Cortex of kidney (tissue), 1 donor: ENCODE measurements around the gene DRGX.

Experiments
- DNase-seq: peaks from one replicate; lab custom pipeline; 2025; lab: John Stamatoyannopoulos, UW

The DRGX gene

GRCh38 chr10:49407552-49408137 is 11.8 kb upstream of the DRGX start:
- no peak for DNase-seq

DNA sequence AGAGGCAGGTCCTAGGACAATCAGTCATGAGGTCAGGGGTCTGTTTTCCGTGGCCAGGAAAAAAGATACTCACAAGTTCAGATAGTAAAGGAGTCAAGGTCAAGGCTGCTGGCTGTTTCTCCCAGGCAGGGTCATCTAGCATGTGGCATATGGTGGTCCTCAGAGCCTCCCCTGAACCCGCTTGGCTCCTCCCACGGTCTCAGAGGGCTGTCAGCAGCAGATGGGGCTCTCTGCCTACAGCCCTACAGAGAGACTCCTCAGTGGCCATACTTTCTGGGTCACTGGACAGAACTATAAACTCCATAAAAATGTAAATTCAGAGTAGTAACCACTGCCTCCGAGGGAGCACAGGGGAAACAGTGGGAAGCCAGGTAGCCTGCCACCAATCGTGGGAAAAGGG is 11.3 kb upstream of the DRGX start:
- no peak for DNase-seq

GRCh38 chr10:49404321-49404878 is 8.5 kb upstream of the DRGX start:
- no peak for DNase-seq

DNA sequence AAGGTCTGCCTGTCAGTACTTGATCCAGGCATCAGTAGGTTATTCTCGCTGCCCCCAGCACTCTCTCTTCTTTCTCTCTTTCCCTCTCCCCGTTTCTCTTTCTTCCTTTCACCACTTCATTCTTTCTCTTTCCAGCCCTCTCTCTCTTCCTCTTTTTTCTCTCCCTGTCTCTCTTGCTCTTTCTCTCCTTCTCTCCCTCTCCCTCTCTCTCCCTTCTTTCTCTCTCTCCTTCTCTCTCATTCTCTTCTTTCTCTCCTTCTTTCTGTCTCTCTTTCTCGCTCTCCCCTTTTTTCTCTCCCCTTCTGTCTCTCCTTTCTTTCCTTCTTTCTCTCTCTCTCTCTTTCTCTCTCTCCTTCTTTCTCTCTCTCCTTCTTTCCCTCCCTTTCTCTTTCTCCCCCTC is 7.5 kb upstream of the DRGX start:
- no peak for DNase-seq

- no peak for DNase-seq
Measured at GRCh38 chr10:49400365-49400764, 4.5 kb upstream of the DRGX start.

- no peak for DNase-seq
Measured at GRCh38 chr10:49398986-49399385, 3.1 kb upstream of the DRGX start.

GRCh38 chr10:49398000-49398861 is 2.3 kb upstream of the DRGX start:
- DNase-seq, result no peak

- DNase-seq, result no peak
Measured at GRCh38 chr10:49397036-49397999, 1.4 kb upstream of the DRGX start.

GRCh38 chr10:49396666-49396999 is 744 bp upstream of the DRGX start:
- DNase-seq, result no peak

DNA sequence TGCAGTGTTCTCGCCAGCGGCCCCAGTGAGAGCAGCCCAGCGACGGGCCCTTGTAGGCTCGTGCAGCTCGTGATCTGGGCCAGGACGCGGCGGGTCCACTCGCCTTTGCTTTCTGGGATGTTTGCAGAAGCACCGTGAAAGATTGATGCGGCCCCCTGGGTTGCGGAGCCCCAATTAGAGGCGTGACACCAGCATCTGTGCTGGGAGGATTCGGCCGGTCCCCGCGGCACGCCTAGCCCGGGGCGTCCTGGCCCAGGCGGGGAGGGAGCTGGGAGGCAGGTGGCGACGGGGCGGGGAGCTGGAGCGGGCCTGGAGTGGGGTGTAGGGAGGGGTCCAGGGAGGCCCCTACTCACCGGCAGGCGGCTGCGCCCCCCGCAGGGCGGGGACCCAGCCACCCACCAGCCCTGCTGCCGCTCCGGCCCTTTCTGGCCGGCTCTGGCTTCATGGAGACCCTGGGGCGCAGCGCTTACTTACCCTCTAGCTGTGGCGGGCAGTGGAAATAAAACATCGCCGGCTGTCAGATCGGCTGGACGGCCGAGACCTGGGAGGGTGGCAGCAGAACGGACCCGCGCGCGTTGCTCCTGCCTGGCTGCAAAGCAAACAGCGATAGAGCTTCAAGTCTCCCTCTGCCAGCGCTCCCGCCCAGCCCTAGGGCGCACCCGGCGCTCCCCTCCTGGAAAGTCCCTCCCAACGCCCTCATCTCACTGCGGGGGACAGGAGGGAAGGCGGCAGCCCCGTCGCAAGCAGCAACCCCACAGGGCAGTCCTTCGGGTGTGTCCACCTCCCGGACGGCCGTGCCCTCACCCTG is 752 bp downstream of the DRGX start:
- DNase-seq, result no peak

GRCh38 chr10:49393757-49394156 is 2.1 kb downstream of the DRGX start:
- no peak for DNase-seq

GRCh38 chr10:49393301-49393700 is 2.6 kb downstream of the DRGX start:
- DNase-seq, result no peak

DNA sequence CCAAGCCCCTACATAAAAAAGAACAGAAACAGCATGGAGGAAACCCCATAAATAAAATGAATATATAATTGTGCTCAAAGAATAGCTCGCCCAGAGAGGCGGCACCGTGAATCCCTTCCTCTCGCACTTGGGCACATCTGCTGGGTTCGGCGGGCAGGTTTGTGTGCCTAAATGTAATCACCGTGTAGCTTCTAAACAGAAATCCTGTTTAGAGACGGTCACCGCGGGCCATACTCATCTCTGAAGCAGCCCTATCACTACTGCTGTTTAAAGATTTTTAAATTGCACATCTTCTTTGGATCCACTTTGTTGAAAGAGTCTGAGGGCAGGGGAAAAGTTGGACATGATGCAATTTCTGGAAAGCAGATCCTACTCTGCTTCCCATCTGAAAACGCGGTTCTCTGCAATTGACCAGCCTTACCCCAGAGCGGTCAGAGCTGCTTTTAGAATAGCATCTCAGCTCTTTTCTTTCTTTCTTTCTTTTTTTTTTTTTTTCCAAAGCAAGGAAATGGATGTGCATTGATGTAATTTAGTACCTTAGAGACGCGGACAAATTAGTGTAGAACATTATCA is 6.4 kb downstream of the DRGX start:
- DNase-seq, result no peak

GRCh38 chr10:49388161-49388560 is 7.7 kb downstream of the DRGX start:
- no peak for DNase-seq

GRCh38 chr10:49387071-49387470 is 8.8 kb downstream of the DRGX start:
- DNase-seq, result no peak

- no peak for DNase-seq
Measured at GRCh38 chr10:49385939-49386922, 9.7 kb downstream of the DRGX start.

DNA sequence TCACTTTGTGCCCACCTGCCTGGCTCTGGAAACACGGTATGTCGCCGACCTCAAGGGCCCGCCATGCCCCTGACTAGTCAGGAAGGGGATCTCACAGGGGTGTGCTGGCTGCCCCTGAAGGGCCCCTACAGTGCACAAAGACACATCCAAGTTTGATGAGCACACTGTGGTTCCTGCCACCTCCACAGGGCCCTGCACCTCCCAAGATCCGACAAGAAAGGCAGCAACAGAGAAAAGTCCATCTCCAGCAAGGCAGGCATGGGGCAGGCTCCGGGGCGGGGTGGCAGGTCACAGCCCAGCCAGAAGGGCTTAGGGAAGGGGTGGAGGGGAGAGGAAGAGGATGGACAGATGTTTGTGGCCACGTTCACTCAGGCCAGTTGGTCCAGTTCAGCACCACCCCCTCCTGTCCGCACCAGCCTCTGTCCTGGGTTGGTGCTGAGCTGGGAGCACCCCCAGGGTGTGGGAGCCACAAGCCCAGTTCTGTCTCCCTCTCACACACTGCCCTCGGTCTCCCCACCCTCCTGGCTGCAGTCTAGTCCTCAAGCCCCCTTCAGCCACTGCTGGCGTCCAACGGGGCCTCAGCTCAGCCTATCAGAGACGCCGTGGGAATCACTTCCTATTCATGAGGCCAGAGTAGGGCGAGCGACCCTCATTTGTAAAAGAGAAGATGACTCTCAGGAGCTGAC is 11.5 kb downstream of the DRGX start:
- DNase-seq, result no peak

DNA sequence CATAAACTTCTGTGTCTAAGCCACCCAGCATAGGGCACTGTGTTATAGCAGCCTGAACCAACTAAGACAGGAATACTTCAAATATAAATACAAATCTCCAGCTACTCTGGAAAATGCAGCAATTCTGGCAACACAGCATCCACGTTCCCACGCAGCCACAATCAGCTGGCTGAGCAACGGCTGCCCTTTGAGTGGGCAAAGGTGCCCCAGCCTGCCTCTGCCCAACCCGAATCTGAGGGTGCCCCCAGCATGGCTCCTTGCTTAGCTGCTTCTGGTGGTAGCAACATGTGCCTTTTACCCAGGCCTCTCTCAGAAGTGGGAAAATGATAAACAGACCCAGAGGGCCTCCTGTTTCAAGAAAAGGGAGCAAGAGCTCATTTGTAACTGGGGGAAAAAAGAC is 12.0 kb downstream of the DRGX start:
- no peak for DNase-seq

GRCh38 chr10:49382826-49383225 is 13.1 kb downstream of the DRGX start:
- no peak for DNase-seq
